Natural killer cell (primary cell): ENCODE data around the gene ITGA4. TPM values are rescaled to one million over a fixed set of nuclear protein-coding genes. Genes with fewer than 3 reads are reported as not detected.

ENCODE experiments used
- ATAC-seq, 3 donors: fragments of 150-1000 bp in 2 of 3; fragments of 200-7000 bp in 1 of 3; cut with Tn5 transposase; 1 replicate in 1 of 3; 2 replicates in 2 of 3; pipeline ENCODE4 v1.10.0; 2021; ENCODE audit warnings: mild to moderate bottlenecking in 2 of 3, moderate library complexity in 2 of 3
- DNase-seq, 2 donors: peaks; one replicate each; pipeline versions ENCODE4 v3.0.0 to v3.0.0-alpha.2; 2013 to 2021; ENCODE audit warnings: mixed read lengths in 1 of 2
- H3K27ac ChIP-seq: one replicate; pipeline ENCODE4 v1.5.1; 2013; ENCODE audit warnings: mild to moderate bottlenecking, low read length
- H3K27me3 ChIP-seq: one replicate; pipeline ENCODE4 v1.6.1; 2013; ENCODE audit warnings: low read length; ENCODE audit not compliant: control insufficient read depth, insufficient read depth
- H3K36me3 ChIP-seq: one replicate; pipeline ENCODE4 v1.6.1; 2013; ENCODE audit warnings: low read length; ENCODE audit not compliant: control insufficient read depth, insufficient read depth
- H3K4me1 ChIP-seq: one replicate; pipeline ENCODE4 v1.6.1; 2013; ENCODE audit warnings: low read length; ENCODE audit not compliant: control insufficient read depth, insufficient read depth
- H3K4me3 ChIP-seq: one replicate; pipeline ENCODE4 v1.5.1; 2013; ENCODE audit warnings: low read length
- H3K9me3 ChIP-seq: one replicate; pipeline ENCODE4 v1.6.1; 2013; ENCODE audit warnings: low read length; ENCODE audit not compliant: control insufficient read depth, insufficient read depth
- H3K27ac Mint-ChIP-seq, 2 donors: one replicate each; pipeline ENCODE4 v1.8.0; 2022; ENCODE audit warnings: mild to moderate bottlenecking in 2 of 2, mixed read lengths in 2 of 2, moderate library complexity in 1 of 2
- H3K27me3 Mint-ChIP-seq, 2 donors: one replicate each; pipeline ENCODE4 v1.8.0; 2022; ENCODE audit warnings: low read depth in 2 of 2, mixed read lengths in 2 of 2
- H3K36me3 Mint-ChIP-seq: one replicate; pipeline ENCODE4 v1.8.0; 2022; ENCODE audit warnings: mixed read lengths
- H3K4me1 Mint-ChIP-seq, 2 donors: one replicate each; pipeline ENCODE4 v1.8.0; 2022; ENCODE audit warnings: mixed read lengths in 2 of 2
- H3K4me3 Mint-ChIP-seq: one replicate; pipeline ENCODE4 v1.8.0; 2022; ENCODE audit warnings: mild to moderate bottlenecking, moderate library complexity, mixed read lengths
- H3K9me3 Mint-ChIP-seq, 2 donors: one replicate each; pipeline ENCODE4 v1.8.0; 2022; ENCODE audit warnings: mixed read lengths in 2 of 2
- CTCF ChIP-seq: fragments of 200-600 bp; IDR thresholded peaks from one replicate; pipeline ENCODE4 v1.8.0; 2022; ENCODE audit warnings: antibody characterized with exemption
- WGBS: methylation state at CpG from one replicate; pipeline ENCODE4 v1.1.7; 2013; ENCODE audit warnings: missing lambda C conversion rate; ENCODE audit not compliant: insufficient coverage; 5-methylcytosine and 5-hydroxymethylcytosine counted together
- intact Hi-C: fragments of 100-400 bp; cut with micrococcal nuclease; formaldehyde crosslinking; loops from one replicate; pipeline ENCODE4 v1.14.2; 2022
- total RNA-seq, 4 donors: library from RNA; stranded (reverse); fragments of 120-200 nt in 1 of 4; gene quantifications; one replicate each; pipeline versions ENCODE4 v1.2.3 to v1.2.4, GENCODE V29; 2013 to 2022

Gene ITGA4
- total RNA-seq, 3 donors from 2014 or later (not counting 1 experiment from before 2014, with no cell fraction given): 178 to 235 (median 189) TPM

DNA sequence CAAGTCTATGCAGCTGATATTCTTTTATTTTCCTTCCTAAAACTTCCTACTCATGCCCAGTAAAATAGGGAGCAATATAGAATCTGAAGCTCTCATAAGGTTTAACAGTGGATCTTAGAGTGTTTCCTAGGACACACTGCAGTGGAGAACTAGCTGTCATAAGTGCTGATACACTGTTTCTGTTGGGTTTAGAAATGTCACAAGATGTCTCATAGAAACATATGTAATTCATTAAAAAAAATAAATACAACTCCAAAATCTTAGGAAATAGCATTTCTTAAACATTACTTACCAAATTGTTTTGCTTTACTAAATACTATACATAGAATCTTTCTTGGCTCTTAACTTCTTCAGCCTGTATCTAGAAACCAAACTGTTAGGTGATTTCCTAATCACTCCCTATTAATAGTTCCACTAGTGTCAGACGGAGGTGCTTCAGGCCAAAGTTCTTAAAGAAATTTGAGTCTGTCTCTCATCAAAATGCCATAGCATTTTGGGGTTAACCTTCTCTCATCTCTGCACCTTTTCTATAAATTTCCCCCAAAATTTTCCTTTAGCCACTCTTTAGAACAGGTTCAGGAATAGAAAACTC, 106.0 kb downstream of the ITGA4 start:
- Histone ChIP-seq H3K27ac (no peak overlapping the region), H3K4me3 (no peak overlapping the region), H3K36me3 (no peaks in the 10 kb centered on the region), H3K4me1 (no peaks in the 10 kb centered on the region), H3K9me3 (no peaks in the 10 kb centered on the region), H3K27me3 (no peaks in the 10 kb centered on the region)
- Mint-ChIP-seq H3K4me3 (no peak overlapping the region), H3K36me3 (no peaks in the 10 kb centered on the region), H3K27me3 (no peaks in the 10 kb centered on the region), H3K9me3 (no peaks in the 10 kb centered on the region), H3K27ac (no peak overlapping the region), H3K4me1 (no peaks in the 10 kb centered on the region)
- TF ChIP-seq CTCF: no peak
- 76% methylated on average over 1 of the region's 1 CpG for WGBS
- DNase-seq (no peak), ATAC-seq (no peak)
- intact Hi-C loops: no loop called here

DNA sequence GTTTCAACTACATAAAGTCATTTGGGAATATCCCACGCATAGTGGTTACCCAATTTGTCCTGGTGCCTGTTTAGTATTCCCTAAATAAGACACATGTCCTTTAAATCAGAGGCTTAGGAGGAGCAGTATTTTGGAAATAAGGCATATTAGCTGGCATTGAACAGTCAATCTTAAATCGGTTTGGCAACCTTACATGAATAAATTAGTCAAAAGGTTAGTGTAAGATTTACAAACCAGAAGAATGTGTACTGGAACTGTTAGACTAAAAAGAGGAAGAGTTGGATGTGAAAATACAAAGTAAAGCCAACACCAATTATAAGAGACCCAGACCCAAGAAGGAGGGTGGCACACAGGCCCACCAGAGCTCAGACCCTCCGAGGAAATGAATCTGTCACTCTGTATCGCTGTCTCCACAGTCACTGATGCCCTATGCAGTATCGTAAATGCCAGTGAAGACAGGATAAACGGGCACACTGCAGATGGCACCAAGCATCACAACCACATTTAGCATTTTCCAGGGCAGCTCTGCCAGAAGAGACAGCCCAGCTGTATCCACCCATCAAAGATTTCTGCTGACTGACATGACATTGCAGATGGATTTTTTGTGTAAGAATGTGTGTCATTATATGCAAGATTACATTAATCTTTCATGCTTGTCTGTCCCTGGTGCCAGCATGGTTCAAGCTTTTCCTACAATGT, 109.3 kb downstream of the ITGA4 start:
- no peak for DNase-seq
- no peaks in the 10 kb centered on the region for H3K4me1 ChIP-seq
- intact Hi-C loops: no loop called here
- Mint-ChIP-seq H3K27ac (no peak overlapping the region), H3K4me3 (no peak overlapping the region), H3K36me3 (no peaks in the 10 kb centered on the region), H3K4me1 (no peaks in the 10 kb centered on the region), H3K9me3 (no peaks in the 10 kb centered on the region), H3K27me3 (peaks cover 0 to 3% of the 10 kb centered on the region in 2 donors)
- H3K27me3 ChIP-seq: no peaks in the 10 kb centered on the region
- 89% methylated on average over 5 of the region's 6 CpGs for WGBS
- H3K9me3 ChIP-seq: no peaks in the 10 kb centered on the region
- H3K36me3 ChIP-seq: no peaks in the 10 kb centered on the region
- no peak overlapping the region for H3K4me3 ChIP-seq
- no peak overlapping the region for H3K27ac ChIP-seq
- TF ChIP-seq CTCF: no peak
- no peak for ATAC-seq

DNA sequence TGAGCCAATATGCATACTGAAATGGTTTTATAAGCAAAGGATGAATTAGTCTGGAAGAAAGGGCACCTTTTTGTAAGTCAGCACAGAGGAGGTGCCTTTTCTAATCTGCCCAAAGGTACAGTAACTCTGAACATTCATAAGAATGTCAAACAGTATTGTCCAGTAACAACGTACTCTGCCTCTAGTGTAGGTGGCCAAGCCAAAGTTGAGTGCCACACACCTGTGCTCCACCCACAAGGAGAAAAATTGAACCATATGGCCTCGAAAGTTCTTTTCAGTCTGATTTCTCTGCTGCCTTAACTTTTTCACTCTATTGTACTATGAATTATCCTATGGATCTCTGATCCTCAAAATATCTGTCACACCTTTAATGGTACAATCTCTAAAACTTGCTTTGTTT, 112.9 kb downstream of the ITGA4 start:
- DNase-seq (no peak), ATAC-seq (no peak)
- Histone ChIP-seq H3K4me1 (no peaks in the 10 kb centered on the region), H3K36me3 (no peaks in the 10 kb centered on the region), H3K4me3 (no peak overlapping the region), H3K9me3 (no peaks in the 10 kb centered on the region), H3K27me3 (peaks cover 2% of the 10 kb centered on the region), H3K27ac (no peak overlapping the region)
- no peak overlapping the region for H3K4me3 Mint-ChIP-seq
- intact Hi-C loops: no loop called here
- H3K9me3 Mint-ChIP-seq: no peaks in the 10 kb centered on the region
- TF ChIP-seq CTCF: no peak
- H3K36me3 Mint-ChIP-seq: no peaks in the 10 kb centered on the region
- WGBS: 89% methylated on average over 2 of the region's 2 CpGs
- peaks cover 7 to 20% of the 10 kb centered on the region in 2 donors for H3K27me3 Mint-ChIP-seq
- no peak overlapping the region for H3K27ac Mint-ChIP-seq
- no peaks in the 10 kb centered on the region for H3K4me1 Mint-ChIP-seq
